ENCODE results near the gene SH3GL1. TPM values are rescaled to one million over a fixed set of nuclear protein-coding genes. Genes with fewer than 3 reads are reported as not detected.

The SH3GL1 gene
- total and polyA plus RNA-seq, 10 of the 15 experiments (the other 5 are each of a cell fraction or from before 2014, with no cell fraction given): 0.93 to 47.4 (median 28.4) TPM

- ATAC-seq (no peak), FAIRE-seq (no peak), DNase-seq (ENCODE audit: low read depth, low spot score) (no peak)
- H3K36me3 ChIP-seq (ENCODE audit: control insufficient read depth in 2 of 2, insufficient read depth in 2 of 2, low read length in 1 of 2): no peaks in the 10 kb centered on the region
- WGBS (ENCODE audit: insufficient coverage, insufficient replicate concordance, low lambda C conversion rate, missing lambda C conversion rate): 72% methylated on average over 35 of the region's 37 CpGs
- no TSS peak for BruUV-seq (replicated peaks)
- RAD21 ChIA-PET (ENCODE audit: unreplicated experiment): no interaction called here
- in situ Hi-C loops (cut with MboI) (no loop called here), intact Hi-C loops (cut with micrococcal nuclease; ENCODE audit: unreplicated experiment) (no loop called here)
- SMC1A ChIA-PET (ENCODE audit: uncharacterized antibody, unreplicated experiment): no interaction called here
- H3K79me2 ChIP-seq (ENCODE audit: control insufficient read depth, insufficient read depth, low read length): no peaks in the 10 kb centered on the region
- H3K4me1 ChIP-seq (ENCODE audit: control insufficient read depth, insufficient read depth, low read length): peaks cover 8% of the 10 kb centered on the region; the same call in 1 of the 2 replicates
- no peaks in the 10 kb centered on the region for H4K20me1 ChIP-seq (ENCODE audit: control insufficient read depth, insufficient read depth)
- H3K9me3 ChIP-seq (replicated peaks; ENCODE audit: control insufficient read depth, insufficient read depth, low read length): no peaks in the 10 kb centered on the region; the same call in 1 of the 3 replicates
- no peak overlapping the region for H2AFZ ChIP-seq (ENCODE audit: control insufficient read depth, low read depth, low read length)
- H3K4me2 ChIP-seq (ENCODE audit: control insufficient read depth, insufficient read depth): no peak overlapping the region
- POLR2A ChIA-PET: no interaction called here
- no peak overlapping the region for H3K27ac ChIP-seq (ENCODE audit: control insufficient read depth, insufficient read depth)
- CTCF ChIA-PET: interaction anchor here (0.8 to 1.6 kb wide), 3 partner anchors 9 to 53 kb away, joined by 3 to 5 read pairs (median 3); no protein-coding TSS in a partner anchor
- no peaks in the 10 kb centered on the region for H3K27me3 ChIP-seq (replicated peaks in 1 of 2; ENCODE audit: control insufficient read depth in 2 of 2, insufficient read depth in 2 of 2, low read length in 1 of 2)
- H3K9ac ChIP-seq (ENCODE audit: control insufficient read depth, insufficient read depth, low read length): no peak overlapping the region
- H3K4me3 ChIP-seq: no peak overlapping the region
- TF ChIP-seq NR2C2 (IDR thresholded peaks at IDR 0.05; ENCODE audit: borderline replicate concordance, control insufficient read depth, insufficient read length, low read depth) (no peak), USF2 (IDR thresholded peaks at IDR 0.05; ENCODE audit: borderline replicate concordance, low read depth, low read length) (no peak), RUNX3 (IDR thresholded peaks at IDR 0.05; ENCODE audit: low read length) (no peak), ZNF622 (IDR thresholded peaks at IDR 0.05) (no peak), ZNF687 (IDR thresholded peaks at IDR 0.05) (no peak), MEF2A (IDR thresholded peaks at IDR 0.05; ENCODE audit: insufficient read depth, low read depth, low read length) (no peak), PKNOX1 (IDR thresholded peaks at IDR 0.05) (no peak), IRF3 (IDR thresholded peaks at IDR 0.05) (no peak), RAD51 (IDR thresholded peaks at IDR 0.05) (no peak), USF1 (IDR thresholded peaks at IDR 0.05; ENCODE audit: borderline replicate concordance, extremely low read length, insufficient read depth, low read depth, low read length) (no peak), CHD4 (IDR thresholded peaks at IDR 0.05) (no peak), ATF2 (IDR thresholded peaks at IDR 0.05; ENCODE audit: low read length) (no peak), STAT1 (conservative IDR thresholded peaks at IDR 0.05) (no peak), POLR2AphosphoS2 (IDR thresholded peaks at IDR 0.05; ENCODE audit: low read depth, low read length) (no peak)
These were observed 77.2 kb downstream of the SH3GL1 start for GRCh38 chr19:4322942-4323665.
